ENCODE results near the gene CENPM. TPM values are rescaled to one million over a fixed set of nuclear protein-coding genes. Genes with fewer than 3 reads are reported as not detected.

CENPM gene
- polyA plus RNA-seq, 1 of the 3 experiments (the other 2 are of a cell fraction): 15.6 TPM

- Histone ChIP-seq H3F3A (replicated peaks; ENCODE audit: insufficient read depth) (no peaks in the 10 kb centered on the region), H3K9me2 (no peaks in the 10 kb centered on the region), H3K9ac (no peak overlapping the region), H3K27me3 (ENCODE audit: insufficient read depth) (no peaks in the 10 kb centered on the region), H3K4me1 (ENCODE audit: control insufficient read depth in 1 of 2, insufficient read depth in 2 of 2, low read depth in 1 of 2, low read length in 1 of 2) (peaks cover 0 to 13% of the 10 kb centered on the region in 2 experiments; a peak in 1 of 4 replicates), H3K36me3 (replicated peaks in 1 of 2; ENCODE audit: control insufficient read depth in 1 of 2, insufficient read depth in 2 of 2, low read length in 1 of 2) (no peaks in the 10 kb centered on the region), H2AFZ (ENCODE audit: low read depth) (no peak overlapping the region), H3K4me2 (no peak overlapping the region), H3K79me2 (ENCODE audit: insufficient read depth) (no peaks in the 10 kb centered on the region), H4K20me1 (ENCODE audit: insufficient read depth) (no peaks in the 10 kb centered on the region), H3K9me3 (no peaks in the 10 kb centered on the region), H3K27ac (ENCODE audit: low read depth in 2 of 2, low read length in 1 of 2) (no peak overlapping the region), H3K4me3 (ENCODE audit: low read depth in 2 of 2, low read length in 1 of 2) (no peak overlapping the region)
- DNase-seq: no peak
- ChIA-PET POLR2A (no interaction called here), CTCF (no interaction called here)
- TF ChIP-seq GATA2 (CRISPR knock-in tag; IDR thresholded peaks at IDR 0.05) (no peak), JUND (IDR thresholded peaks at IDR 0.05) (no peak), TEAD4 (IDR thresholded peaks at IDR 0.05; ENCODE audit: borderline replicate concordance, insufficient read depth) (no peak), FOXM1 (IDR thresholded peaks at IDR 0.05; ENCODE audit: low read depth) (no peak), RXRA (IDR thresholded peaks at IDR 0.05; ENCODE audit: borderline replicate concordance, low read depth) (no peak), IRF3 (IDR thresholded peaks at IDR 0.05; ENCODE audit: low read depth, low read length) (no peak), USF2 (IDR thresholded peaks at IDR 0.05; ENCODE audit: borderline replicate concordance, low read depth, low read length) (no peak), ZBTB33 (IDR thresholded peaks at IDR 0.05; ENCODE audit: borderline replicate concordance, low read depth) (no peak), GABPA (IDR thresholded peaks at IDR 0.05; ENCODE audit: low read depth) (no peak), MEF2A (IDR thresholded peaks at IDR 0.05; ENCODE audit: borderline replicate concordance, low read depth) (no peak), EP300 (IDR thresholded peaks at IDR 0.05; ENCODE audit: borderline replicate concordance in 1 of 2, low read depth in 1 of 2, low read length in 1 of 2) (no peak), NRF1 (IDR thresholded peaks at IDR 0.05; ENCODE audit: low read depth, low read length) (no peak)
- WGBS (ENCODE audit: low lambda C conversion rate): no CpG with 5 or more reads among the region's 5 CpGs
Measured at GRCh38 chr22:41964112-41964491, 17.1 kb upstream of the CENPM start.

GRCh38 chr22:41963453-41964111, 16.6 kb upstream of the CENPM start:
- Histone ChIP-seq H3K9ac (no peak overlapping the region), H3K36me3 (replicated peaks in 1 of 2; ENCODE audit: control insufficient read depth in 1 of 2, insufficient read depth in 2 of 2, low read length in 1 of 2) (no peaks in the 10 kb centered on the region), H3K4me1 (ENCODE audit: control insufficient read depth in 1 of 2, insufficient read depth in 2 of 2, low read depth in 1 of 2, low read length in 1 of 2) (peaks cover 0 to 9% of the 10 kb centered on the region in 2 experiments; a peak in 1 of 4 replicates), H3K27ac (ENCODE audit: low read depth in 2 of 2, low read length in 1 of 2) (no peak overlapping the region), H3F3A (replicated peaks; ENCODE audit: insufficient read depth) (no peaks in the 10 kb centered on the region), H3K9me3 (no peaks in the 10 kb centered on the region), H3K27me3 (ENCODE audit: insufficient read depth) (no peaks in the 10 kb centered on the region), H3K79me2 (ENCODE audit: insufficient read depth) (no peaks in the 10 kb centered on the region), H3K4me3 (ENCODE audit: low read depth in 2 of 2, low read length in 1 of 2) (no peak overlapping the region), H3K4me2 (no peak overlapping the region), H4K20me1 (ENCODE audit: insufficient read depth) (no peaks in the 10 kb centered on the region), H2AFZ (ENCODE audit: low read depth) (no peak overlapping the region), H3K9me2 (no peaks in the 10 kb centered on the region)
- POLR2A ChIA-PET: no interaction called here
- CTCF ChIA-PET: no interaction called here
- WGBS (ENCODE audit: low lambda C conversion rate): 87% methylated on average over 5 of the region's 9 CpGs
- no peak for DNase-seq
- no peak for TF ChIP-seq MEF2A (IDR thresholded peaks at IDR 0.05; ENCODE audit: borderline replicate concordance, low read depth)
- TF ChIP-seq PBX3 (IDR thresholded peaks at IDR 0.05): no peak
- TF ChIP-seq JUND (IDR thresholded peaks at IDR 0.05): no peak
- TF ChIP-seq YY1 (IDR thresholded peaks at IDR 0.05; ENCODE audit: low read depth): no peak
- no peak for TF ChIP-seq EZH2phosphoT487 (IDR thresholded peaks at IDR 0.05; ENCODE audit: borderline replicate concordance, low read depth)
- TF ChIP-seq REST (IDR thresholded peaks at IDR 0.05; ENCODE audit: low read depth, low read length): no peak
